MM.1S (cell line): ENCODE results near the gene DHH.

ENCODE experiments used
- CTCF ChIP-seq: fragments of 300-600 bp; sonication (generic); IDR thresholded peaks from 2 replicates; pipeline ENCODE4 v1.5.1; 2016; ENCODE audit warnings: antibody characterized with exemption, low read length, mixed read lengths
- EZH2 ChIP-seq: fragments of 300-600 bp; sonication (generic); optimal IDR thresholded peaks from 2 replicates; pipeline ENCODE3; 2017; ENCODE audit warnings: low read depth, mild to moderate bottlenecking, antibody characterized with exemption, low read length, mixed read lengths

- TF ChIP-seq CTCF: no peak
- no peak for TF ChIP-seq EZH2
Measured at GRCh38 chr12:49126852-49127763, 32.5 kb upstream of the DHH start.
